A549 (cell line): Measurements from ENCODE around the gene DLL4. TPM values are rescaled to one million over a fixed set of nuclear protein-coding genes. Genes with fewer than 3 reads are reported as not detected.

Experiments
- ATAC-seq, 2 experiments: fragments of 200-7000 bp in 1 of 2; fragments of >200 bp in 1 of 2; cut with Nextera tagmentation in 1 of 2; cut with Tn5 transposase in 1 of 2; 3 replicates each; pipeline versions ENCODE4 v1.8.0 to v1.9.1; 2018 to 2020; ENCODE audit warnings: mild to moderate bottlenecking in 1 of 2, moderate library complexity in 1 of 2
- CTCF ChIA-PET: fragments of 300-600 bp; sonication (Branson Sonifier 250); formaldehyde crosslinking; extraction: SDS; loops from one replicate; lab custom pipeline; 2021; ENCODE audit warnings: antibody characterized with exemption, inconsistent platforms; lab: Yijun Ruan, JAX
- POLR2A ChIA-PET: fragments of 350-600 bp; formaldehyde crosslinking; extraction: SDS; loops from one replicate; lab custom pipeline; 2021; ENCODE audit warnings: antibody characterized with exemption, inconsistent platforms; lab: Yijun Ruan, JAX
- DNase-seq, 2 experiments: peaks; one replicate each; pipeline versions ENCODE4 v3.0.0 to v3.0.0-alpha.2; 2011 to 2016; ENCODE audit warnings: low read depth in 1 of 2, low spot score in 1 of 2
- FAIRE-seq: peaks from 2 replicates; lab custom pipeline; 2011; peaks lifted over from hg19 to GRCh38; lab: Jason Lieb, UNC
- H3K27ac ChIP-seq, 2 experiments: fragments of >200 bp; sonication (Bioruptor Twin); formaldehyde crosslinking; 3 replicates each; pipeline ENCODE4 v1.5.1; 2016 to 2017
- H3K4me1 ChIP-seq: fragments of >200 bp; sonication (Bioruptor Twin); formaldehyde crosslinking; 3 replicates; pipeline ENCODE4 v1.6.1; 2016
- H3K4me2 ChIP-seq: fragments of >200 bp; sonication (Bioruptor Twin); formaldehyde crosslinking; 3 replicates; pipeline ENCODE4 v1.6.1; 2016
- H3K4me3 ChIP-seq: fragments of >200 bp; sonication (Bioruptor Twin); formaldehyde crosslinking; 3 replicates; pipeline ENCODE4 v1.5.1; 2016
- H3K9me3 ChIP-seq: fragments of >200 bp; sonication (Bioruptor Twin); formaldehyde crosslinking; 3 replicates; pipeline ENCODE4 v1.6.1; 2016
- BCL3 ChIP-seq: fragments of >200 bp; sonication (Bioruptor Twin); formaldehyde crosslinking; IDR thresholded peaks from 3 replicates; pipeline ENCODE4 v1.6.1; 2016
- CEBPB ChIP-seq, 2 experiments: fragments of >200 bp in 1 of 2; sonication (Bioruptor Twin) in 1 of 2; formaldehyde crosslinking in 1 of 2; IDR thresholded peaks; 2 replicates each; pipeline ENCODE4 v1.6.1; 2012 to 2016
- E2F6 ChIP-seq: IDR thresholded peaks from 2 replicates; pipeline ENCODE4 v1.6.1; 2012; ENCODE audit warnings: low read depth, borderline replicate concordance
- EP300 ChIP-seq, 2 experiments: fragments of >200 bp; sonication (Bioruptor Twin); formaldehyde crosslinking; IDR thresholded peaks; 2 replicates in 1 of 2; 3 replicates in 1 of 2; pipeline ENCODE4 v1.6.1; 2016 to 2017
- FOXS1 ChIP-seq: fragments of 250-450 bp; sonication (Bioruptor Pico); IDR thresholded peaks from 2 replicates; pipeline ENCODE4 v1.5.0; 2020; ENCODE audit warnings: mild to moderate bottlenecking, moderate library complexity
- HOXB13 ChIP-seq: fragments of 250-450 bp; sonication (Bioruptor Pico); IDR thresholded peaks from 2 replicates; pipeline ENCODE4 v1.5.0; 2020; ENCODE audit warnings: low read depth, mild to moderate bottlenecking, moderate library complexity
- HOXB5 ChIP-seq: fragments of 250-450 bp; sonication (Bioruptor Pico); IDR thresholded peaks from 2 replicates; pipeline ENCODE4 v1.5.0; 2020; ENCODE audit warnings: mild to moderate bottlenecking, moderate library complexity
- MAFK ChIP-seq: fragments of 450-650 bp; IDR thresholded peaks from 2 replicates; pipeline ENCODE4 v1.6.1; 2014; ENCODE audit not compliant: partially characterized antibody
- MAZ ChIP-seq: fragments of 150-350 bp; IDR thresholded peaks from 2 replicates; pipeline ENCODE4 v1.6.1; 2014; ENCODE audit warnings: antibody characterized with exemption, low read depth, low read length, borderline replicate concordance
- MYC ChIP-seq: IDR thresholded peaks from 2 replicates; pipeline ENCODE4 v1.6.1; 2012; ENCODE audit warnings: mild to moderate bottlenecking, inconsistent platforms, low read length, improper control_type of control experiment, borderline replicate concordance
- NFE2L2 ChIP-seq: fragments of 150-350 bp; conservative IDR thresholded peaks from 2 replicates; pipeline ENCODE4 v1.6.1; 2014; ENCODE audit warnings: low read length
- NPAS2 ChIP-seq: fragments of 250-450 bp; sonication (Bioruptor Pico); IDR thresholded peaks from 2 replicates; pipeline ENCODE4 v1.8.0; 2022; ENCODE audit warnings: mild to moderate bottlenecking, moderate library complexity, borderline replicate concordance
- NR3C1 ChIP-seq: fragments of >200 bp; sonication (Bioruptor Twin); formaldehyde crosslinking; IDR thresholded peaks from 3 replicates; pipeline ENCODE4 v1.6.1; 2017
- POLR2A ChIP-seq: IDR thresholded peaks from 2 replicates; pipeline ENCODE4 v1.6.1; 2012; ENCODE audit warnings: mild to moderate bottlenecking, low read length
- REST ChIP-seq: fragments of 200-600 bp; sonication (generic); IDR thresholded peaks from 2 replicates; pipeline ENCODE4 v1.6.1; 2016; ENCODE audit warnings: antibody characterized with exemption, mild to moderate bottlenecking, moderate library complexity
- TFCP2L1 ChIP-seq: fragments of 250-450 bp; sonication (Bioruptor Pico); IDR thresholded peaks from 2 replicates; pipeline ENCODE4 v1.5.0; 2021; ENCODE audit warnings: mild to moderate bottlenecking
- USF2 ChIP-seq: fragments of 450-650 bp; IDR thresholded peaks from 2 replicates; pipeline ENCODE4 v1.6.1; 2014; ENCODE audit warnings: antibody characterized with exemption
- ZC3H11A ChIP-seq: fragments of 450-650 bp; IDR thresholded peaks from 2 replicates; pipeline ENCODE4 v1.6.1; 2014; ENCODE audit warnings: antibody characterized with exemption, mild to moderate bottlenecking
- WGBS: methylation state at CpG from one replicate; pipeline ENCODE4 v1.1.6; 2017; ENCODE audit errors: missing lambda C conversion rate; 5-methylcytosine and 5-hydroxymethylcytosine counted together
- polyA plus RNA-seq, 4 experiments: library from polyadenylated mRNA; depleted of rRNA in 3 of 4; stranded (reverse); fragments of >200 nt; fragmentation: RNase III in 1 of 4; extraction: RNeasy Plus Mini Kit Qiagen cat#74134 plus additional on column Dnase treatment in 1 of 4; gene quantifications; 2 replicates in 3 of 4; 3 replicates in 1 of 4; pipeline ENCODE4 v1.2.3, GENCODE V29; 2011 to 2017

DLL4 gene
- polyA plus RNA-seq, 2 of the 4 experiments (the other 2 are of a cell fraction), result 0.09 to 0.28 TPM

- TF ChIP-seq BCL3 (no peak), E2F6 (no peak)
Observed at GRCh38 chr15:40942878-40943277, 13.7 kb downstream of the DLL4 start (continued).

- DNase-seq (no peak), FAIRE-seq (no peak), ATAC-seq (no peak)
- TF ChIP-seq MYC (no peak), HOXB13 (CRISPR knock-in tag) (no peak), USF2 (no peak), NFE2L2 (no peak), TFCP2L1 (no peak), CEBPB (IDR thresholded peaks at IDR 0.05) (no peak), EP300 (IDR thresholded peaks at IDR 0.05) (no peak), MAFK (no peak), ZC3H11A (no peak), MAZ (no peak), FOXS1 (CRISPR knock-in tag) (no peak), POLR2A (no peak), HOXB5 (no peak), NR3C1 (no peak), REST (no peak), NPAS2 (no peak)
- CTCF ChIA-PET, result interaction anchor here (2.2 to 4.7 kb wide), 4 partner anchors 10 to 79 kb away, joined by 7 to 76 read pairs (median 46); partner anchors contain the start of gene CHAC1
- Histone ChIP-seq H3K4me2 (no peak overlapping the region), H3K27ac (no peak overlapping the region), H3K4me1 (peaks cover 12% of the 10 kb centered on the region), H3K9me3 (no peaks in the 10 kb centered on the region), H3K4me3 (no peak overlapping the region)
- POLR2A ChIA-PET, result interaction anchor here (0.6 kb wide), 1 partner anchor 9 kb away, joined by 3 read pairs; the partner anchor contains the start of gene CHAC1
- 97% methylated on average over 8 of the region's 9 CpGs for WGBS
Observed at GRCh38 chr15:40943764-40944365, 14.7 kb downstream of the DLL4 start.
